GM19372 (cell line): Measurements from ENCODE around the gene LRCOL1.

ENCODE experiments used
- ATAC-seq: cut with Tn5 transposase; IDR thresholded peaks from one replicate; pipeline ENCODE4 v1.9.1; 2021; ENCODE audit warnings: mild to moderate bottlenecking, low read depth, moderate library complexity; ENCODE audit not compliant: unreplicated experiment

Gene LRCOL1

DNA sequence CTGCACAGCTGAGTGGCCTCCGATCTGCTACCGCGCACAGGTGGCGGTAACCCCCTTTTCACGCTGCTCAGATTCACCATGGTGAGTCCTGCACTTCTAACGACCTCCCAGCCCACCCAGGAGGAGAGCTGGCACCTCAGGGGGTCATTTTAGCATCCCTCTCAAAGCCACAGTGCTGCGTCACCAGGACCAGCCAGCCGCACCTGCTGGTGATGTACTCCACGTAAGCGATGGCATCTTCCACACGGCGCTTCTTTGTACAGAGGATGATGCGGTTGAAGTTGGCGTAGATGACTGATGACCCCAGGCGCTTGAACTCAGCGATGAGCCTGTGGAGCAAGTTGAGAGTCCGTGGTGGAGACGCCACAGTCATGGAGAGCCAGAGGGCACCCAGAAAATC is 27.4 kb upstream of the LRCOL1 start:
- ATAC-seq: no peak

DNA sequence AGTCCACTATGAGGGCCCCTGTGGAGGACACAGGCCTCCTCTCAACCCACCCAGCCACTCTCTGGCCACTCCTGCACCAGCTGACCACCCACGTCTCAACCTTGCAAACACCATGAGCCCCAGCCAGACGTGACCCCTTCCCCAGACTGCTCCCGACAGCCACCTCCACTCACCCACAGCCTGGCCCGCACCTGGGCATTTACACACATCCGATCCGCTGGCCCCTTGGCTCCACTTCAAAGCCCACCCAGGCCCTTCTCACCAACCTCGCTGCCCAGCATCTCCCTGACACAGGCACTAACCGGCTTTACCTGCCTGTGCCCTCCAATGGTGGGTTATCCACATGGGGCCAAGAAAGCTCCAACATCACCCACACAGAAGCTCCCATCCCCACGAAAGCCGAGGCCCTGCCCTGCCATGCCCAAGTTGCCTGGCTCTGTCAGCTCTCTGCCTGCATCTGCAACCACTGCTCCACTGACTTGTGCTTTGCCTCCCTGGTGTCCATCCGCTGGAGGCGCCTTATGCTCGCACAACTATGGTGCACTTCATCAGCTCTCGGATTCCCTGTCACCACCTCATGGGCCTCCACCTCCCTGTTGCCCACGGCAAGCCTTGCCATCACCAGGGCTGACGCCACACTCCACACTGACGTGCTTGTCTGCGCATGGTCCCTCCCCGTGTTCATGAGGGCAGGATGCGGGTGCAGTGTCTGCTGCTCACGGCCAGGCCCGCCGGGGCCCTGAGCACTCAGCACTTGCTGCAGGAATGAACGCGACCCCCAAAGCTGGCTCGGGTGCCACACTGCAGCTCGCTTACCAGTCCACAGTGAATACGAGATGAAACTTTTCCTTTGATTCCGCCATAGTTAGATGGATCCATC is 24.9 kb upstream of the LRCOL1 start:
- ATAC-seq: no peak

DNA sequence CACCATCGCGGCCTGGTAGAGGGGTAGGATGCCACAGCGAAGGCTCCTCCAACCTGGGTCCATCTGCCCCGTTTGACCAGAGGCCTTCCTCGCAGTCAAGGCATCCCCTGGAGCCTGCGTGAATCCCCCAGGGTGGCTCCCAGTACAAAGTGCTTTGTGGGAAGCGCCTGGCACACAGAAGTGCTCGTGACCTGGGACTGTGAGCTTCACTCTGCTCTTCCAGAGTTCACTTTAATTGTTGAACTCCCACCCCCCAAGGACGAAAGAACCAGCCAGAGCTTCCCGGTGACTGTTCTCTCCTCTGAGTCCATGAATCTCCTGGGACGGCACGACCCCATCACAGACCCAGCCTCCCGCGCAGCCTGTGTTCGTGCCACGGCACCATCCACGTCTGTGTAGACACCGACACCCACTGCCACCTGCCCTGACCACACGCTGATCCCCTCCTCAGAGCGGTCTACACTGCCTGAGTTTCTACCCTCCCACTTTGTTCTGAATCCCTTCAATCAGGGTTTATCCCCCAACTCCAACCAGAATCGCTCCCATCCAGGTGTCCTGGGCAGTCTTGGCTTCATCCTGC is 24.1 kb upstream of the LRCOL1 start:
- no peak for ATAC-seq

DNA sequence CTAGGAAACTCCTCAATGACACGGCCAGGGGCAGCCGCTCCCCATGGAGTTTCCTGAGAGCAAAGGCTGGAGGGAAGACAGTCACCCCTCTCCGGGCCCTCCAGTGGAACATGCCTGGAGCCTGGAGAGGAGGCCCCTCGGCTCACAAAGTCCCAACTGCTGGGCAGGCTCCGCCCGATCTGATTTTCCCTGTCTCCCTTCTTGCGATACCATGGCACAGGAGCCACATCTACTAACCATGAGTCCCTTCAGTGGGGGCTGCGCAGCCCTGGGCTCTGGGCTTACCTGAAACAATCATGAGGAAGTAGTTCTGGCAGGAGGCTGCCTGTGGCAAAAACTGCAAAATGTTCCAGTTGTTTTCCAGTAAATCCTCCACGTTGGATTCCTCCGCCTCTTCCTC is 23.5 kb upstream of the LRCOL1 start:
- no peak for ATAC-seq

DNA sequence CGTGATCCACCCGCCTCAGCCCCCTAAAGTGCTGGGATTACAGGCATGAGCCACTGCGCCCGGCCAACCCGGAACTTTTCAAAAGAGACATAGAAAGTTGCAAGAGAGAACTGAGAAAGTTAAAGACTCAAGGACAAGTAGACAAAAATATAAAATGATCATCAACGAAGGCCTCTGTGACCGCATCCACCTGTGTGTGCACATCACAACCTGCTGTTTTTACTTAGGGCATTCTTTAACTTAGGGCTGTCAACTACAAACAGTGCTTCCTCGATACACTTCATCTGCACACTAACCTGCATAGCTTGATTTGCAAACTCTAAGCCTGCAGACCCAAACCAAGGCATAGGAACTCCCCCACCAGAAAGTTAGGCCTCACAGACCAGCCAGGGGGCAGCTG is 23.0 kb upstream of the LRCOL1 start:
- no peak for ATAC-seq

DNA sequence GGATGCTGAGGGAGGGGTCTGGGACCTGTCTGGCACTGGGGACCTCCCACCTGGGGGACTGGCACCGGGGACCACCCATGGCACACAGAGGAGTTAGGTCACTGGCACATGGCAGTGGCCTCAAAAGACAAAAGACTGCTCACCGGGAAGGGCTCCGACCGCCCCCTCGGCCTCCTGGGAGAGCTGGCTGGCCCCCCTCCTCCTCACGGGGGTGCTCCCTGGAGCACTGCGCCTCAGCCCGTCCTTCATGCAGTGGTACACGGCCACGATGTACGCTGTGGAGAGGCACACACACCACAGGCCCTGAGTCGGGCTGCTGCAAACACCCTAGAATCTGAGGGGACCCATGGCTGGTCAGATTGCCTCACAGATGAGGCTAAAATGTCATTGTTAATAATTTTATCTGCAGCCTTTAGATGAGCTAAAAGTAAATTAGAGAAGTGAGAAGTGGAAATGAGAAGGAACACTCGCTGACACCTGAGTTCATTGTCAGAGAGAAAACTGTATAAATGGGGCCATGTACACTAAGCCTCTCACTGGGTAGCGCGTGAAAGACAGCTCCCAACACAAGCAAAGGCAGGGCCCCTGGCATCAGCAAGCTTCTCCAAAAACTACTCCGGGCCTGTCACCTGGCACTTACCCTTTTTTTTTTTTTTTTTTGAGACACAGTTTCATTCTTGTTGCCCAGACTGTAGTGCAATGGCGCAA is 22.3 kb upstream of the LRCOL1 start:
- no peak for ATAC-seq

DNA sequence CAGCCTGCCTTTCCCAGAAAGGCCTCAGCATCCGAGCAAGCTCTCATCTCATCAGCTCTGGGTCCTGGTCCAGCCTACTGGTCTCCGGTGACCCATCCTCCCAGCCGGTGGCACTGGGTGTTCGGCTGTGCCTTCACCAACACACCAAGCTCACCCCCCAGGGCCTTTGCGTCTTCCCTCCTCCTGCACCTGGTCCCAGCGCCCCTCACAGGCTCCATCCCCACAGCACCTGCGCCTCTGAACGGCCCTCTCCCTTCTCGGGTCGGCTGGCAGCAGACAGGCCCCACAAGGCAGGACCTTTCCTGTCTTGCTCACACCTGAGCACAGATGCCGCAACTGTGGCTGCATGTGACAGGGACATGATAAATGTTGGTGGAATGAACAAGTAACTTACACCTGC is 21.3 kb upstream of the LRCOL1 start:
- no peak for ATAC-seq

DNA sequence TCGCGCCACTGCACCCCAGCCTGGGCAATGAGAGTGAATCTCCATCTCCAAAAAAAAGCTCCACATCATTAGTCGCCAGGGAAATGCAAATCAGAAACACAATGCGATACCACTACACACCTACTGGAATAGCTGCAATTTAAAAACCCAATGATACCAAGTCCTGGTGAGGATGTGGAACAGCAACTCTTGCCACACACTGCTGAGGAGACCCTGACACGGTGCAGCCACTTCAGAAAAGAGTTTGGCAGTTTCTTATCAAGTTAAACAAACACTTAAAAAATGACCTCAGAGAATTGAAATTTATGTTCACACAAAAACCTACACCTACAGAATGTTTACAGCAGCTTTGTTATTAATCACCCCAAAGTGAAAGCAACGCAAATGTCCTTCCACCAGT is 20.3 kb upstream of the LRCOL1 start:
- no peak for ATAC-seq

DNA sequence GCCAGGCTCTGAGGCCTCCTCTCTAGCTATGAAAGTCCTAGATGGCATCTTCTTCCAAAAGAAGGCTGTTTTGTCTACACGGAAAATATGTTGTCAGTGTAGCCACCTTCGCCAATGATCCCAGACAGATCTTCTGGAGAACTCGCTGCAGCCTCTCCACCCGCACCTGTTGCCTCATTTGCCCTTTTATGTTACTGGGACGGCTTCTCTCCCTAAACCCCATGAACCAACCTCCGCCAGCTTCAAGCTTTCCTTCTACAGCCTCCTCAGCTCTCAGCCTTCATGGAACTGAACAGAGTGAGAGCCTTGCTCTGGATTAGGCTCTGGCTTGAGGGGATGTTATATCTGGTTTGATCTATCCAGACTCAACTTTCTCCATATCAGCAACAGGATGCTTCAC is 18.9 kb upstream of the LRCOL1 start:
- no peak for ATAC-seq

DNA sequence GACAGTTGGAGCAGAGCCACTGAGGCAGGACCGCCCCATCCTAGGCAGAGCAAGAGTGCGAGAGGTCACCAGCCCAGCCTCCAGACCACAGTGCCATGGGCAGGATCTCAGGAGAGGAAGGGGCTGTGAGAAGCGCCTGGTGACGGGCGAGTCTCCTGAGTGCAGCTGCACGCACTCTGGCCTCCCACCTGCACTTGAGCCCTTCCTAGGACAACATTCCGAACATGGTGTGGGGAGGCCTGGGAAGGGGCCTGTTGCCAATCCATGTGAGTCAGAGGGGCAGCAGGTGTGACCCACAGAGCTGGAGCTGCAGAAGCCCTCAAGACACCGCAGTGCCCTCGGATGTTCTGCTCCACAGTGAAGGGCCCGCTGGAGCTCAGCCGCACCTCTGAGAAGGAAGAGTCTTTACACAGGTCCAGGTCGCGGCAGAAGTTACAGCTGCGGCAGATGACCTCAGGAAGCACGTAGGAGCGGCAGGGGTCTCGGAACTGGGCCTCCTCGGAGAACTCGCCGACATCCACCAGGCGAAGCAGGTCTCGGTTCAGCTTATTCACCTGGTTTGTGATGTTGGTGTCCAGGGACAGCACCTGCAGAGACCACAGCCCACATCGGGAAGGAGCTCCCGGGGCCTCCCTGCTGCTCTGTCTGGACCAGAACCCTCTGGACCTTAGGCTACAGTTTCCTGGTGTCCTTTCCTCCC is 15.5 kb upstream of the LRCOL1 start:
- ATAC-seq: no peak

DNA sequence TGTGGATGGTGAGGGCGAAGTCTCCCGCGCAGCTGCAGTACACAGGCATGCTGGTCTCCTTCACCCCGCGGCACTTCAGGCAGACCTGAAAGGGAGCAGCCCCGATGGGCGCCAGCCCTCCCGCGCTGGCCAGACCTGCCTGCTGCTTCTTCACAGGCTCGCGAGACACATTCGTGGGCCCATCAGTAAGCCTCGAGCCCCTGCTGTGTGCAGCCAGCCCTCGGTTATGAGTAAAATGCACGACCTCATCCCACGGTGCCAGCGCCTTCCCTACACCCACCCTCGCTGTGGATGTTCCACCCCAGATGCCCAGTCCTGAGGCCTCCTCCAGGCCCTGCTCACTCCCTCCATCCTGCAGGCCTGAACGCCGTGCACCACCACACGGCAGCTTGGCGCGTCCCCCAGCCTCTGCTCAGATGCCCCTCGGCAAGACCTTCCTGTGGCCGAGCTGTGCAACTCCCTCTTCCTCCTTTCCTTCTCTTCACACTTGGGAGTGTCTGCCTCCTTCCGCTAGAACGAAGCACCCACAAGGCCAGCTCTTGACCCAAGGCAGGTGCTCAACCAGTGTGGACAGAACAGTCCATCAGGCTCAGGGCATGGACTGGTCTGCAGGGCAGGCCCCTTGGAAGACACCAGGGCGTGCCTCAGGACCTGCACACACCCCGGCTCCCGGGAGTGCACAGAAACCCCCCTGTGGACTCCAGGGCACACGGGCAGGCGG is 14.7 kb upstream of the LRCOL1 start:
- ATAC-seq: no peak

DNA sequence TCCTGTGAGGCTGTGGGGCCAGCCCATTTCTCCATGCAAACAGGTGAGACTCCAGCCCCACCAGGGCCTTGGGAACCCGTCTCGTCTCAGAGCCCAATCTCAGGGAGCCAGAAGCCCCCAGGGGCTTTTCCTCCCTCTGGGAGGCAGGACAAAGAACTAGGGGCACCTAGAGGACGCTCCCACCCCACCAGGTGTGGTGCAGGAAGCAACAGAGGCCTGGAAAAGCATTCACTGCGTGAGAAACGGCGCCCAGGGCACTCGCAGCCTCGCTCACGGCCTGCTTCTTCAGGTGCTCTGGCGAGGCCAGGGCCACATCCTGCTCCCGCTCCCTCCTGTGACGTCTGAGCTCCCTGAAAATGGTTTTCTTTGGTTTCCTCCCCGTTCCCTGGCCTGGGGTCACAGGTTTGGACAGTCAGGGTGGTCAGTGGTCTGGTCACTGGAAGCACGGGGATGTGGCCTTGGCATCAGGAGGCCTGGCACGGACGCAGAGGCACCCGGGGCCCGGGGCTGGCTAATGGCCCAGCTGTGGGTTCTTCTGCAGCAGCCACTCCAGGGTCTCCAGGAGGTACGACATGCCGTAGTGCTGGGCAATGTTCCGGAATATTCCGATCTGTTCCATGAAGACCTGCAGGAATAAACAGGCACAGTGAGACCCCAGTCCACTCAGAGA is 13.9 kb upstream of the LRCOL1 start:
- no peak for ATAC-seq

DNA sequence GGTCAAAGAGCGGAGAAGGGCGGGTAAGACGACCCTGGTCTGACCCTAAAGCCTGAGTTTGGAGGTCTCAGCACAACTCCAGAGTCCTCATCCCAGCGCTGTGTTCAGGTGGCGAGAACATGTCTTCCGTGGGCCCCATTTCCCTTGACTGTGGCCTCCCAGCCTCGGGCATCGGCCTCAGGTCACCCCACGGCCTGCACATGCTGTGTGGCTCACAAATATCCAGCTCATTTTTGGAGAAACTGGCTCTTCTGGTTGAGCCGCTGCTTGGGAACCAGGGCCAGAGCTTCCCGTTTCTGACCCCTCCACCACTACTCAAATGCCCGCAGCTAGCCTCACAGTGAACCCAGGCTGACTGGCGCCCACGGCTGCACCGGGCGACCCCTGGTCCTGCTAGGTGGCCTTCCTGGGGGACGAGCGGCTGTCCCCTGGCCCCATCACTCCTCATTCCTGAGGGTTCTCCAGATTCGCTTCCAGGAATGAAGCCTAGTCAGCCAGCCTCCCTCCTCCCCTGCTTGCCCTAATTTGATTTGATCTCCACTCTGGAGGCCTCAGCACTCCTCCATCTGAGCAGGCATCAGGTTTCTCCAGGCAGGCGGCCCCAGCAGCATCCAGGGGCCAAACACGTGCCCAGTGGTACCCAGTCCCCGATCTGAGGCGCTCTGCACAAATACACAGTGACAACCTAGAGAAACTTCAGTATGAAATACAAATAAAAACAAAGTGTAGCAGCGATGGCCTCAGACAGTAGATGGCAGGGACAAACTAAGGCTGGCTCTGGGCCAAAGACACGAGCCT is 12.9 kb upstream of the LRCOL1 start:
- ATAC-seq: no peak

DNA sequence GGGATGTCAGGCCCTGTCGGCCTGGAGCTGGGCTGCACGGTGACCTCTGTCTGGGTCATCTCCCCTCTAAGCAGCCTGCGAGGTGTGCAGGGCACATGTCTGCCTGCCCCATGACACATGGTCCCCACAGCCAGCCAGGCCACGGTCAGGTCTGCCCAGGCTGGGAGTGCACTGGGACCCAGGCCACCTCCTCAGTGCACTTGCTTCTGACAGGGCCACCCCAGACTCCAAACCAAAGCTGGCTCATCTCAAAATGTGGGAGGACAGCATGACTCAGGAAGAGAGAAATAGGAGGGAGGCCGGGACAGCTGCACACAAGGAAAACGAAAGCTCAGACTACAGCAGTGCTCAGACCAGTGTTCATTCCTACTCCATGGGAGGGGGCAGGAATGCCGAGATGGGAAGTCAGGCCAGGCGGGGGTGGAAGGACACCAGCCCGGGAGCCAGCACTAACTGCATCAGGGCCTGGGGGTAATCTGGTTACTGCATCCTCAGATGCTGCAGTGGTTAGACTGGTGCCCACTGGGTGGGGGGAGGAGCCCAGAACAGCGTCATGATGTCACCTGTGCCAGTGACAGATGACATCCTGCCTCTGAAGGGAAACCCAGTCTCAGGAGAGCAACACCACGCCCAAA is 12.2 kb upstream of the LRCOL1 start:
- ATAC-seq: no peak

DNA sequence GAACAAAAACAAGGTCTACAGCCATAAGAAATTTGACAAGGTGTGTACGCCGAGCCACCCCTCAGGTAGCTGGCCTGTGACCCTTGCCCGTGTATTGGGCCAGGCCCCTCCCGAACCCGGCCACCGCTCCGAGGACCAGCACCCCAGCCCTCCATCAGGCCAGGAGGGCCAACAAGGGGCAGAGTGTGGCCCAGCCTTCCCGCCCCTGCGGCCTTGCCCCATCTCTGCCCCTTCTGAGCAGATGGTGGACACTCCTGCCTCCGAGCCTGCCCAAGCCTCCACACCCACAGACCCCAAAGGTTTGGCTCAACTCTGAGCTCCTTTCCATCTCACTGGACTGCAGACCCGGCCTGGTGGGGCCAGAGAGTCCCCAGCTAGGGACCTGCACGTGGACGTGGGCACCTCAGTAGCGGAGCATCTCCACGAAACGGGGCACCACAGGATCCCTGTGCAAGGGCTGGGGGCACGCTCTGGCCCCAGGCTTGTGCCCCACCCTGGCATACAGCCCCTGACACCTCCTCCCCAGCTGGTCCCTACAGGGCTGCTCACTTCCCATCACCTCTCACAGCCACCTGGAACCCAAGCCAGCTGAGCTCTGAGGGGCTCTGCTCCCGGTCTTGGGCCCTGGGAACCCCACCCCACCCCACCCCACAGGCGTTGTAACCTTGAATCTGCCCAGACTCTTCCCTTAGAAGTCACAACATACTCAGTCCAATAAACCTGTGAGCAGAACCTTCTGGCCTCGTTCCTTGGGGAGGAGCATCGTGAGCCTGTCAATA is 11.5 kb upstream of the LRCOL1 start:
- no peak for ATAC-seq

DNA sequence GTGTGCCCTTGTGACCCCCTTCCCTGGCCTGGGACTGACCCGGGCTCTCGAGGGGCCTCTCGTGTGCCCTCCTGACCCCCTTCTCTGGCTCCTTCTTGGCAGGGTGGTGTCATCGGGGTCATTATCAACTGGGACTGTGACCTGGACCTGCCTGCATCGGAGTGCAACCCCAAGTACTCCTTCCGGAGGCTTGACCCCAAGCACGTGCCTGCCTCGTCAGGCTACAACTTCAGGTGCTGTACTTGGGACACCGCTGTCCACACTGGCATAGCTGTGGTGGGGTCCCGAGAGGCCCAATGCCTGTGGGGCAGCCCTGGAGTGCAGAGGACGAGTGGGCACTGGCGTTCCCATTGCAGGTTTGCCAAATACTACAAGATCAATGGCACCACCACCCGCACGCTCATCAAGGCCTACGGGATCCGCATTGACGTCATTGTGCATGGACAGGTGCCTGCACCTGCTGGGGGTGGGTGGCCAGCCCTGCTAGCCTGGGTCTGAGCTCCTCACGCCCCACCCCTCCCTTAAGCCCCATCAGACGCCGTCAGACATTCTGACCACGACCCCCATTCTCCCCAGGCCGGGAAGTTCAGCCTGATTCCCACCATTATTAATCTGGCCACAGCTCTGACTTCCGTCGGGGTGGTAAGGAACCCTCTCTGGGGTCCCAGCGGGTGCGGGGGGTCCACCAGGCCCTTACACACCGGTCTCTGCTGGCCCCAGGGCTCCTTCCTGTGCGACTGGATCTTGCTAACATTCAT is 10.7 kb upstream of the LRCOL1 start:
- ATAC-seq: no peak
